Stimulated activated CD8-positive, alpha-beta memory T cell treated with anti-CD3 and anti-CD28 coated beads, Interleukin-2, amount 100 ng/mL, for 48 hours (primary cell): ENCODE results near the gene GINM1.

Experiments
- DNase-seq, 2 donors: peaks; one replicate each; pipeline ENCODE4 v3.0.0-alpha.2; 2020; ENCODE audit warnings: low read depth in 2 of 2

Gene GINM1

DNA sequence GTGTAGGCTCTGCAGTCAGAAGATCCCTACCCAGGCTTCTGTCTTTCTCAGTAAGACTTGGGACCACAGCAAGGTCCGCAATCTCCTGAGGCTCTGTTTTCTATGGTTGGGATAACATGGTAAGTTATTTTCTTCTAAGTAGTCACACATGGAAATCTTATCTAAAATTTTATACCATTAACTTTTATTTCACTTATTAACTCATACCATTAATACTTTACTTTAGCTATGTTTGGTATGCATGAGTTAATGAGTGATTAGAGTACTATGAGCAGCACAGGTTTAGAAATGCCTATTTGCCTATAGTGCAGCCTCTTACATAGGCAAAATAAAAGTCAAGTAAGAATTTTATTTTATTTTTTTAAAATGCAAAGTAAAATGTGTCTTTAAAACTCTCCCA lies 27.2 kb downstream of the GINM1 start:
- no peak for DNase-seq

DNA sequence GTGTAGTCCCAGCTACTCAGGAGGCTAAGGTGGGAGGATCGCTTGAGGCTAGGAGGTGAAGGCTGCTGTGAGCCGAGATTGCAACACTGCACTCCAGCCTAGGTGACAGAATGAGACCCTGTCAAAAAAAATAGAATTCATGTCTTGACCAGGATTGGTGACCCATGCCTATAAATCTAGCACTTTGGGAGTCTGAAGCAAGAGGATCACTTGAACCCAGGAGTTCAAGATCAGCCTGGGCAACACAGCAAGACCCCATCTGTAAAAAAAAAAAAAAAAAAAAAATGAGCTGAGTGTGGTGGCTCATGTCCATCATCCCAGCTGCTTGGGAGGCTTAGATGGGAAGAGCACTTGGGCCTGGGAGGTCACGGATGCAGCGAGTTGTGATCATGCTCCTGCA lies 34.3 kb downstream of the GINM1 start:
- no peak for DNase-seq

DNA sequence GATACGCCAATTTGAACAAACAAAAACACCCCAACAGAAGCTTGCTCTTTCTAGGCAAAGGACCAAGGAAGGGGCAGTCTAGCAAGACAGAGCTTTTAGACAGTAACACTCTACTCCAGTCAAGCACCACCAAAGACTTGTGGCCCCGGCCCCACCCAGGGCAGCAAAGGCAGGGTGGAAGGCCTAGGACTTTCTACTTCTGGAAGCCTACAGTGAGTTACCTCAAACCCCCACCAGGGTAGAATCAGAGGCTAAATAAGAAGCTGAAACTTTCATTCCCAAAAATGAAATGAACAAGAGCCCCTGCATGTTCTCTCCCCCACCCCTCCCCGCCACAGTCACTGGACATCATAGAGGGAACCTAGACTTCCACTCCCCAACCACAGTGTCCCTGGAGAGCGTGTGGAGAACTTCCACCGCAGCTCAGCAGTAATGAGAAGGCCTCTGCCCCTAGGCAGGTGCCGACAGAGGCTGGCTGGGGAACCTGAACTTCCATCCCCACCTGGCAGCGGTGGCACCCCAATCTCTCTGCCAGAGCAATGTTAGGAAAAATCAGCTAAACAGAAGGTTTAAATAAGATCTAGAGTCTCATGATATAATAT lies 42.3 kb downstream of the GINM1 start:
- DNase-seq = no peak

DNA sequence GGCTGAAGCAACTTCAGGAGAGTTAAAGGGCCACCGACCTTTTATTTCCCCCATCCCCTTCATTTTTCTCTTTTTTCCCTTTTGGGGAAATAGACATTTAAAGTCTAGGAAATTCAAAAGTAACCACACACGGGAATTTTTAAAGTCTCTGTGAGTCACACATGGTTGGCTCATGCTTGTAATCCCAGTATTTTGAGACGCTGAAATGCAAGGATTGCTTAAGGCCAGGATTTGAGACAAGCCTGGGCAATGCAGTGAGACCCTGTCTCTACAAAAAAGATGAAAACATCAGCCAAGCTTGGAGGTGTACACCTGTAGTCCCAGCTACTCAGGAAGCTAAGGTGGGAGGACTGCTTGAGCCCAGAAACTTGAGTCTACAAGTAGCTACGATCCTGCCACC lies 48.2 kb downstream of the GINM1 start:
- no peak for DNase-seq

DNA sequence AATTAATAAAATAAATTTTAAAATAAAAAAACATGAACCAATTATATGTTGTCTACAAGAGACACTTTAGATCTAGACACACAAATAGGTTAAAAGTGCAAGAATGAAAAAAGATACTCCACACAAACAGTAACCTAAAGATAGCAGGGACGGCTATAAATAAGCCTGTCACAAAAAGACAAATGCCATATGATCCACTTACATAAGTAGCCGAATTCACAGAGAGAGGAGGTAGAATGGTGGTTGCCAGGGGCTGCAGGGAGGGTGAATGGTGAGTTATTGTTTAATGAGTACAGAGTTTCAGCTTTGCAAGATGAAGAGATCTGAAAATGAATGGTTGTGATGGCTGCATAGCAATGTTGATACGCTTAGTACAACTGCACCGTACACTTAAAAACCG lies 49.6 kb downstream of the GINM1 start:
- DNase-seq = no peak

DNA sequence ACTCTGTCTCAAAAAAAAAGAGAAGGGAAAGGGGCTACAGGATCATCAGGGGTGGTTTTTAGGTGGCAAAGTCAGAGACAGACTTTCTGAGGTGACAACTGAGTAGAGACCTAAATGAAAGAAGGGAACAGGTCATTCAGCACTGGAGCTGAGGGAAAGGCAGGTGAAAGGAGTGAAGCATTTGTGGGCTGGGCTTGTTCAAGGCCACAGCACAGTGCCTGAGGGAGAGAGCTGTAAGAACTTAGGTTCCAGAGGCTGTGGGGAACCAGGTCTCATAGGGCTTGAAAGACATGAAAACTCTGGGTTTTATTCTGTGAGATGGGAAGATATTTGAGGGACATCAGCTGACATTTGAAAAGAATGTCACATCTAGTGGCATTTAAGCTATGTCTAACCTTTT lies 61.5 kb downstream of the GINM1 start:
- no peak for DNase-seq

DNA sequence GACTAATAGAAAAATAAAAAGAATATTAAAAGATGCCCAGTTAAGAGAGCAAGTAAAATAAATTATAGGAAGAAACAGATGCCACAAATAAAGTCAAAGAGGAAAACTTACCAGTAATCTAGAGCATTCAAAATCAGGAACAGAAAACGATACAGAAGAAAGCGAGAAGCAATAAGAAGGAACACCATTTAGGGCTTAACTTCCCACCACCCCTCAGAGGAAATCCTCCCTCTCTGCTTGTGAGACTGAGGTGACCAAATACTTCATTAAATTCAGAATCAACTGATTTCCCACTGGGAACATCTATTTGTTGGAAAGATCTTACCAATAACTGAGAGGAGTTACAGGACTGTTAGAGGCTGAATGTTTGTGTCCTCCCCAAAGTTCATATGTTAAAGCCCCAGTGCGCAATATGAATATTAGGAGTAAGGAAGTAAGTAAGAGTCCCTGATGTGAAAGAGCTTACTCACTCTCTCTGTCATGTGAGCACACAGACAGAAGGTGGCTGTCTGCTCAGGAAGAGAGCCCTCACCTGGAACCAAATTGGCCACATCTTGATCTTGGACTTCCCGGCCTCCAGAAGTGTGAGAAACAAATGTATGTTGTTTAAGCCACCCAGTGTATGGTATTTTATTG lies 62.8 kb downstream of the GINM1 start:
- no peak for DNase-seq

DNA sequence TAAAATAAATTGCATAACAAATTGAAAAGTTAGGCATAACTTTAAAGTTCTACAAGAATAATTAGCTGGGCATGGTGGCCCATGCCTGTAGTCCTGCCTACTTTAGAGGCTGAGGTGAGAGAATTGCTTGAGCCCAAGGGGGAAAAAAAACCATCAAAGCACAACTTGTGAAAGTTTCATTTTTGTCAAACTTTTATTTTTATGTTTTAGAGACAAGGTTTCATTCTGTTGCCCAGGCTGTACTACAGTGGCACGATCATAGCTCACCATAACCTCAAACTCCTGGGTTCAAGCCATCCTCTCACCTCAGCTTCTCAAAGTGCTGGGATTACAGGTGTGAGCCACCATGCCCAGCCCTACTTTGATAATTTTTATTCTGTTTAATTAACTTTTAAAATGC lies 68.1 kb downstream of the GINM1 start:
- no peak for DNase-seq

DNA sequence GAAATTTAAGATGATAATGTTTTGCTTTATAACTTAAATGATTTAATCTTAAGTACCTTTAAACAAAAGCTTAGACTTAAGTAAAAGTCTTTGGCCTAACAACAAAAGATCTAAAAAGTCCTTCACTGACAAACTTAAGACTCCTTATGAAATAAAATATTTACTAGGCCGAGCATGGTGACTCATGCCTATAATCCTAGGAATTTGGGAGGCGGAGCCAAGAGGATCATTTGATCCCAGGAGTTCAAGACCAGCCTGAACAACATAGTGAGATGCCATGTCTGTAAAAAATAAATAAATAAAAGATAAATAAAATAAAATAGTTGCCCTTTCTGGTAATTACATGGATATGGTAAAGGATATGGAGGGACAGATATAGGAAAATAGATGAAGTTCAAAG lies 69.9 kb downstream of the GINM1 start:
- DNase-seq = no peak
